ENCODE data around the gene DUS2. TPM values are rescaled to one million over a fixed set of nuclear protein-coding genes. Genes with fewer than 3 reads are reported as not detected.
"Not testable (repeated sequence)": the region's sequence is repeated elsewhere in the genome, so short reads cannot be mapped to it uniquely, and the experiment has no call there.

Gene DUS2
- total RNA-seq, 1 experiment from 2014 or later = 23.7 TPM

DNA sequence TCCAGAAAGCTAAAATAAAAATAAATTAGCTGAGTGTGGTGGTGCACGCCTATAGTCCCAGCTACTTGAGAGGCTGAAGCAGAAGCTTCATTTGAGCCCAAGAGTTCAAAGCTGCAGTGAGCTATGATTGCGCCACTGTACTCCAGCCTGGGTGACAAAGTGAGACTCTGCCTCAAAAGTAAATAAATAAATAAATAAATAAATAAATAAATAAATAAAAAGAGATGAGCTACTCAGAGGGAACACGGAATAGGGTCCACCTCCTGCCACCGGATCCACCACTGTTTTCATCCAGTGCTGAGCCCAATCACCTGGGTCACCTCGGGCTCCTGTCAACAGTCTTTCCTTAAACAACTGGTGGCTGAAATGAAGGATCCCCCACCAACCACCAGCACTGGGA lies 36.1 kb upstream of the DUS2 start:
- no peaks in the 10 kb centered on the region for H3K27me3 ChIP-seq (ENCODE audit: low read length)
- no peak overlapping the region for H3K4me2 ChIP-seq (ENCODE audit: low read depth, low read length, poor library complexity, severe bottlenecking)
- H3K9ac ChIP-seq (ENCODE audit: low read length) = no peak overlapping the region
- no peaks in the 10 kb centered on the region for H3K9me3 ChIP-seq (ENCODE audit: low read length)
- H3K4me3 ChIP-seq (ENCODE audit: low read length) = no peak overlapping the region
- H2AFZ ChIP-seq (ENCODE audit: low read length) = no peak overlapping the region
- no peak overlapping the region for H3K27ac ChIP-seq (ENCODE audit: low read length)
- H3K79me2 ChIP-seq (ENCODE audit: low read length) = no peaks in the 10 kb centered on the region
- H3K36me3 ChIP-seq (ENCODE audit: insufficient read depth, low read length) = no peaks in the 10 kb centered on the region
- peaks cover 6% of the 10 kb centered on the region; the same call in 1 of the 2 replicates for H3K4me1 ChIP-seq (ENCODE audit: low read length)
- H4K20me1 ChIP-seq (ENCODE audit: insufficient read depth, low read depth, low read length) = no peaks in the 10 kb centered on the region
- H3K9me2 ChIP-seq (replicated peaks; ENCODE audit: insufficient read depth, low read length) = no peaks in the 10 kb centered on the region
- no peak for DNase-seq

DNA sequence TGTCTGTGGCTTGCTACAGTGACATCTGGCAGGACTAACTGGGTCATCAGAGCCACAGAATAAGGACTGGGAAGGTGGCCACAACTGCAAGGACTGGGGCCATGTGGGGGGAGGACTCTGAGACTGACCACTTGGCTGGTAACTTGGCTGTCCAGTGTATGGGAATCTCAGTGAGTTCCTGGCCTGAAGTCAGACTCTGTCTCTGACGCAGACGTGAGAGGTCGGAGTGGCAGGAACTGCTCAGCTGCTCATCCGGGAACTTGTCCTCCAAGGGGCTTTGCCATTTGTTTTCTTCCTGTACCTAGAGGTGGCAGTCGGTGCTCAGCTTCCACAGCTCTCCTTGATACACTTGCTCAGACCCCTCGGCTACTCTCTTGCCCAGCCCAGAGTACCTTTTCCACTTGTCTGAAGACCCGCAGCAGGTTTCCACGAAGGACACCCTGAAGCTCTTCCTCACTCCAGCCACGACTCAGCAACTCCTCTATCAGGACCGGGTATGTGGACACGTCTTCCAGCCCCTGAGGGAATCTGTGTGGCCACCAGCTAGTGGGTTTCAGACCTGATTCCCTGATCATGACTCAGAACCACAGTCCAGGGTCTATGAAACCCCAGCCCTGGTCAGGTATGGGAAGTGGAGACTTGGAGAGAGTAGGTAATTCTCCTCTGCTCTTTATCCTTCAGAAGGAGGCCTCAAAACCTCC lies 35.5 kb upstream of the DUS2 start:
- Histone ChIP-seq H3K36me3 (ENCODE audit: insufficient read depth, low read length) (no peaks in the 10 kb centered on the region), H4K20me1 (ENCODE audit: insufficient read depth, low read depth, low read length) (no peaks in the 10 kb centered on the region), H3K9me3 (ENCODE audit: low read length) (no peaks in the 10 kb centered on the region), H3K9me2 (replicated peaks; ENCODE audit: insufficient read depth, low read length) (no peaks in the 10 kb centered on the region), H3K27me3 (ENCODE audit: low read length) (no peaks in the 10 kb centered on the region), H2AFZ (ENCODE audit: low read length) (no peak overlapping the region), H3K79me2 (ENCODE audit: low read length) (no peaks in the 10 kb centered on the region), H3K4me1 (ENCODE audit: low read length) (peaks cover 8% of the 10 kb centered on the region), H3K4me3 (ENCODE audit: low read length) (no peak overlapping the region), H3K9ac (ENCODE audit: low read length) (no peak overlapping the region), H3K4me2 (ENCODE audit: low read depth, low read length, poor library complexity, severe bottlenecking) (no peak overlapping the region), H3K27ac (ENCODE audit: low read length) (no peak overlapping the region)
- DNase-seq = no peak

DNA sequence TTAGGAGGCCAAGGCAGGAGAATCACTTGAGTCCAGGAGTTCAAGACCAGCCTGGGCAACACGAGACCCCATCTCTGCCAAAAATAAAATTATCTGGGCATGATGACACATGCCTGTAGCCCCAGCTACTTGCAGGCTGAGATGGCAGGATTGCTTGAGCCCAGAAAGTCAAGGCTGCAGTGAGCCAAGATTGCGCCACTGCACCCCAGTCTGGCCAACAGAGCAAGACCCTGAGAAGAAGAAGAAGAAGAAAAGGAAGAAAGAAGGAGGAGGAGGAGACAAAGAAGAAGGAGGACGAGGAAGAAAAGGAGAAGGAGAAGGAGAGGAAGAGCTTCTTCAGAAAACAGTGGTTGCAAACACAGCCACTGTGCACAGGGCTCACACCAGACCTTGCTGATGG lies 34.4 kb upstream of the DUS2 start:
- Histone ChIP-seq H3K36me3 (ENCODE audit: insufficient read depth, low read length) (no peaks in the 10 kb centered on the region), H3K9me2 (replicated peaks; ENCODE audit: insufficient read depth, low read length) (no peaks in the 10 kb centered on the region), H2AFZ (ENCODE audit: low read length) (no peak overlapping the region), H3K4me3 (ENCODE audit: low read length) (no peak overlapping the region), H3K4me2 (ENCODE audit: low read depth, low read length, poor library complexity, severe bottlenecking) (no peak overlapping the region), H3K79me2 (ENCODE audit: low read length) (no peaks in the 10 kb centered on the region), H3K9me3 (ENCODE audit: low read length) (no peaks in the 10 kb centered on the region), H3K27me3 (ENCODE audit: low read length) (no peaks in the 10 kb centered on the region), H3K9ac (ENCODE audit: low read length) (no peak overlapping the region), H3K27ac (ENCODE audit: low read length) (no peak overlapping the region), H3K4me1 (ENCODE audit: low read length) (peaks cover 18% of the 10 kb centered on the region), H4K20me1 (ENCODE audit: insufficient read depth, low read depth, low read length) (no peaks in the 10 kb centered on the region)
- DNase-seq = no peak

DNA sequence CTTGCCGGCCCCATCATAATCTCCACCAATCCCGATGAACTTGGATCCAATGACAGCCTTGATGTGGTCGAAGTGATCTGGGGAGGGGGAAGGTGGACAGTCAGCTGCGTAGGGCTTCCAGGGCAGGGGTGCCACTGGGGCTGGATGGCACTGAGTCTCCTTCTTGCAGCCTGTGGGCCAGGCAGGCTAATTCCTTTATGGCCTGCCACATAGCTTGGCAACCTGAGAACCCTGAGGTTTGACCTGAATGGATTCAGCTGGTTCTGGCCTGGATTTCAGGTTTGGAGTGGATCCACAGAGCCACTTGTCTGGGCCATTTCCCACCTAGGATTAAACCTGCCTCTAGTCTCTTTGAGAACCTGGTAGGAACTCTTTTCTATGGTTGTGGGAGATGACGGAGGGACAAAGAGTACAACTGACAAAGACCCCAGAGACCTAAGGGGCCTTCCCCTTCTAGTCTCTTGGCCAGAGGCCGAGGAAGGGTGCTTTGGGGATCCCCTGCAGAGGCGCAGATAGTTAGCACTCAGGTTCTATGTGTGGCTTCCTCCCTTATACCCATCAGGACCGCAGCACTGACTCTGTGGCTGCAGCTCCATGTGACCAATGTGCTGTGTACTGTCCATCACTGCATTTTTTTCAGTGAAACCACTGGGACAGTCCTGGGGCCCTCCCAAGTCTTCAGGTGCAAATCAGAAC lies 33.6 kb upstream of the DUS2 start:
- Histone ChIP-seq H3K27me3 (ENCODE audit: low read length) (no peaks in the 10 kb centered on the region), H3K9ac (ENCODE audit: low read length) (no peak overlapping the region), H4K20me1 (ENCODE audit: insufficient read depth, low read depth, low read length) (no peaks in the 10 kb centered on the region), H2AFZ (ENCODE audit: low read length) (no peak overlapping the region), H3K4me1 (ENCODE audit: low read length) (peaks cover 21% of the 10 kb centered on the region), H3K4me2 (ENCODE audit: low read depth, low read length, poor library complexity, severe bottlenecking) (no peak overlapping the region), H3K9me2 (replicated peaks; ENCODE audit: insufficient read depth, low read length) (no peaks in the 10 kb centered on the region), H3K27ac (ENCODE audit: low read length) (no peak overlapping the region), H3K4me3 (ENCODE audit: low read length) (no peak overlapping the region), H3K9me3 (ENCODE audit: low read length) (no peaks in the 10 kb centered on the region), H3K79me2 (ENCODE audit: low read length) (no peaks in the 10 kb centered on the region), H3K36me3 (ENCODE audit: insufficient read depth, low read length) (no peaks in the 10 kb centered on the region)
- DNase-seq = no peak

DNA sequence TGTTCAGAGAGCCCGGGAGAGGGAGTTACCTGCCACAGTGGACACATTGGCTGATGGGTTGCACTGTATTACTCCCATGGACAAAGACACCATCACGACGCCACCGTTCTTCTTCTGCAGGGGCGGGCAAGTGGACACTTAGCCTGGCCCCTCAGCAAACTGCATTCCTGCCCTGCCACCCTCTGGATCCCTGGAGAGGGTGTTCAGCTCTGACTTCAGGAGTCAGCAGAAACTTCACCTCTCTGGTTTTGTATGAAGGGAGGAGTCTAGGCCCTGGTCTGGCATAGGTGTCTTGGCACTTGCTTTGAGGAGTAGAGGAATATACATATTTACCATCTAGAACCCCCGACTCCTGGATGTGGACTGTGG lies 33.1 kb upstream of the DUS2 start:
- Histone ChIP-seq H3K27ac (ENCODE audit: low read length) (no peak overlapping the region), H3K4me2 (ENCODE audit: low read depth, low read length, poor library complexity, severe bottlenecking) (no peak overlapping the region), H3K9me2 (replicated peaks; ENCODE audit: insufficient read depth, low read length) (no peaks in the 10 kb centered on the region), H3K9ac (ENCODE audit: low read length) (no peak overlapping the region), H3K4me1 (ENCODE audit: low read length) (peaks cover 15% of the 10 kb centered on the region), H3K9me3 (ENCODE audit: low read length) (no peaks in the 10 kb centered on the region), H2AFZ (ENCODE audit: low read length) (no peak overlapping the region), H3K4me3 (ENCODE audit: low read length) (no peak overlapping the region), H3K36me3 (ENCODE audit: insufficient read depth, low read length) (no peaks in the 10 kb centered on the region), H4K20me1 (ENCODE audit: insufficient read depth, low read depth, low read length) (no peaks in the 10 kb centered on the region), H3K27me3 (ENCODE audit: low read length) (no peaks in the 10 kb centered on the region), H3K79me2 (ENCODE audit: low read length) (no peaks in the 10 kb centered on the region)
- no peak for DNase-seq

DNA sequence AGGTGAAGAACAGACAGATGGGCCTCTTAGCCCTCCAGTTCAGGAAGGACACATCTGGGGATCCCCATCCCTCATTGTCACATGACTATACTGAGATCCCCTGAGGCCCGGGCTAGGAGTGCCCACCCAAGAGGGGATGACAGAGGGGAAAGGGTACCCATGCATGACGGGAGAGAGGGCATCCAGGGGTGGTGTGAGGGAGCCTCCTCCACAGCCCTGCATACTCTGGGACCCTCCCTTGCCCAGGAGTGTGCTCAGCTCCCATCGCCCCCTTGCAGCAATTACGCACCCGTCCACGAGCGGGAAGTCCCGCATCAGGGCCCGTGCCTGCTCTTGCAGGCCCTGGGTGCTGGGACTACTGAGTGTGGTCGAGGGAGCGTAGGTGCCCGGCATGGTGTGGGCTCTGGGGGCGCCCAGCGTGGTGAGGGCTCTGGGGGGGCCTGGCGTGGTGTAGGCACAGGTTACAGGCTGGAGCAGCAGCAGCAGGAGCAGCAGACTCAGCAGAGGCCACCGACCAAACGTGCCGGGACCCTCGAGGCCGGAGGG lies 30.4 kb upstream of the DUS2 start:
- Histone ChIP-seq H3K79me2 (ENCODE audit: low read length) (no peaks in the 10 kb centered on the region), H3K9ac (ENCODE audit: low read length) (peak overlapping the region; percentile 66), H3K9me3 (ENCODE audit: low read length) (no peaks in the 10 kb centered on the region), H2AFZ (ENCODE audit: low read length) (peak overlapping the region; percentile 86; the same call in 1 of the 2 replicates), H3K4me3 (ENCODE audit: low read length) (peak overlapping the region; percentile 62; the same call in 1 of the 2 replicates), H3K4me2 (ENCODE audit: low read depth, low read length, poor library complexity, severe bottlenecking) (peak overlapping the region; percentile 84), H3K36me3 (ENCODE audit: insufficient read depth, low read length) (no peaks in the 10 kb centered on the region), H3K9me2 (replicated peaks; ENCODE audit: insufficient read depth, low read length) (no peaks in the 10 kb centered on the region), H4K20me1 (ENCODE audit: insufficient read depth, low read depth, low read length) (no peaks in the 10 kb centered on the region), H3K27me3 (ENCODE audit: low read length) (no peaks in the 10 kb centered on the region), H3K4me1 (ENCODE audit: low read length) (peaks cover 32% of the 10 kb centered on the region), H3K27ac (ENCODE audit: low read length) (no peak overlapping the region)
- DNase-seq = no peak

DNA sequence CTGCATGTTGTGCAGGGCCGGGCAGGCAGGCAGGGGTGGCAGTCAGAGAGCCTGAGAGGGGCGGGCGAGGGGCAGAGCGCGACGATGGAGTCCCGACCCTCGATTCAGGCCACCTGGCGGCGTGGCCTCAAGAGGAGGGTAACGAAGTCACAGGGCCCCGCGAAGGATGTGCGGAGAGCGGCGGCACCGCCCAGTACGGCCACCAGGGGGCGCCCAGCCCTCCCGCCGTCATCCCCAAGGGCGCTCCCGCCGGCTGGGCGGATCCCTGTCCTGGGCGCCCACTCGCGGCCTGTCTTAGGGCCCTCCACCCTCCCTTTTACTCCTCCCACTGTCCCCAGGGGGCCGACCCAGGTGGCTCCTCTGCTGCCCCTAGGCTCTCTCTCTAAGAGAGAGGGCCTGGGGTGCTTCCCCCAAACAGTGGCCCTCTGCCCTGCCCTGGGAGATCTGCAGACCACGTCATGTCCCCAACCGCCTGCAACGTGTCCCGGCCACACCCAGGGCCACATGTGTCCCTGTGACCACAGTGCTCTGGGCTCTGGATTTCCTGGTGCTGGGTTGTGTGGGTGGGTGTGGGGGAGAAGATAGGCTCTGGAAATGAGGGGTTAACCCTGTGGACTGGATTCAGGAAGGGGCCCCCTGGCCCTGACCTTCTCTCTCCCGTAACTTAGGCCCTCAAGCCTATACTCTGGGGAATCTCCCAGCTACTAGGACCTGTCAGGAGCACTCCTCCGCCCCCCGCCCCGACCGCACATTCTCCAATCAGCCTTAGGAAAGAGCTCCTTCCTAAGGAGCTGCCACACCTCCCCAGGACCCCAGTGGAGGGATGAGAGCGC lies 29.7 kb upstream of the DUS2 start:
- no peaks in the 10 kb centered on the region for H4K20me1 ChIP-seq (ENCODE audit: insufficient read depth, low read depth, low read length)
- peak overlapping the region; percentile 66 for H3K9ac ChIP-seq (ENCODE audit: low read length)
- no peaks in the 10 kb centered on the region for H3K79me2 ChIP-seq (ENCODE audit: low read length)
- peak; percentile 94 for DNase-seq
- H2AFZ ChIP-seq (ENCODE audit: low read length) = peak overlapping the region; percentile 86
- no peaks in the 10 kb centered on the region for H3K36me3 ChIP-seq (ENCODE audit: insufficient read depth, low read length)
- H3K4me1 ChIP-seq (ENCODE audit: low read length) = peaks cover 32% of the 10 kb centered on the region
- H3K4me2 ChIP-seq (ENCODE audit: low read depth, low read length, poor library complexity, severe bottlenecking) = peak overlapping the region; percentile 84
- H3K9me3 ChIP-seq (ENCODE audit: low read length) = no peaks in the 10 kb centered on the region
- peak overlapping the region; percentile 62 for H3K4me3 ChIP-seq (ENCODE audit: low read length)
- H3K9me2 ChIP-seq (replicated peaks; ENCODE audit: insufficient read depth, low read length) = no peaks in the 10 kb centered on the region
- no peaks in the 10 kb centered on the region for H3K27me3 ChIP-seq (ENCODE audit: low read length)
- H3K27ac ChIP-seq (ENCODE audit: low read length) = no peak overlapping the region

DNA sequence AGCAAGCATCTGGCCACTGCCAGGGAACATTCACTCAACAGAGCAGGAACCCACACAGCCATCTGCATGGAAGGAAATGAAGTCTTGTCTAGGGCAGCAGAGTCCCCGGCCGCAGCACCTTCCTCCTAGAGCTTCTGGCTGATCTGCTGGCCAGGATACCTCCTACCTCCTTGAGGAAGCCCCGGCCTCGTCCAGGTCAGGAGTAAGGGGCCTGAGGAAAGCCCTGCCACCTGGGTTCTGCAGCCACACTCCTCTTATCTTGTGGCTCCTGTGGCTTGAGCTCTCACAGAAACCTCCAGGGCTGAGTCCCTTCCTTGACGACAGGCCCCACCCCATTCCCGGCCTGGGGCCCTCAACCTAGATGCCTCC lies 29.1 kb upstream of the DUS2 start:
- not testable (repeated sequence) for H3K79me2 ChIP-seq (ENCODE audit: low read length); H3K27me3 ChIP-seq (ENCODE audit: low read length); H4K20me1 ChIP-seq (ENCODE audit: insufficient read depth, low read depth, low read length); H2AFZ ChIP-seq (ENCODE audit: low read length); H3K9me2 ChIP-seq (replicated peaks; ENCODE audit: insufficient read depth, low read length); H3K36me3 ChIP-seq (ENCODE audit: insufficient read depth, low read length); DNase-seq; H3K9ac ChIP-seq (ENCODE audit: low read length); H3K9me3 ChIP-seq (ENCODE audit: low read length); H3K4me3 ChIP-seq (ENCODE audit: low read length); H3K27ac ChIP-seq (ENCODE audit: low read length); H3K4me2 ChIP-seq (ENCODE audit: low read depth, low read length, poor library complexity, severe bottlenecking)
- peaks cover 32% of the 10 kb centered on the region for H3K4me1 ChIP-seq (ENCODE audit: low read length)
